SU-DHL-6 (cell line): ENCODE data around the gene MGAM2.

Experiments
- CTCF ChIP-seq: fragments of 200-600 bp; sonication (generic); IDR thresholded peaks from one replicate; pipeline ENCODE4 v1.5.1; 2017; ENCODE audit warnings: antibody characterized with exemption, mild to moderate bottlenecking, low read length, moderate library complexity; ENCODE audit not compliant: insufficient read depth, poor library complexity, severe bottlenecking
- EZH2phosphoT487 ChIP-seq: fragments of 200-600 bp; sonication (generic), shearing (Covaris generic); conservative IDR thresholded peaks from 2 replicates; pipeline ENCODE4 v1.6.1; 2018; ENCODE audit warnings: mild to moderate bottlenecking, antibody characterized with exemption, low read length, moderate library complexity, mixed read lengths

DNA sequence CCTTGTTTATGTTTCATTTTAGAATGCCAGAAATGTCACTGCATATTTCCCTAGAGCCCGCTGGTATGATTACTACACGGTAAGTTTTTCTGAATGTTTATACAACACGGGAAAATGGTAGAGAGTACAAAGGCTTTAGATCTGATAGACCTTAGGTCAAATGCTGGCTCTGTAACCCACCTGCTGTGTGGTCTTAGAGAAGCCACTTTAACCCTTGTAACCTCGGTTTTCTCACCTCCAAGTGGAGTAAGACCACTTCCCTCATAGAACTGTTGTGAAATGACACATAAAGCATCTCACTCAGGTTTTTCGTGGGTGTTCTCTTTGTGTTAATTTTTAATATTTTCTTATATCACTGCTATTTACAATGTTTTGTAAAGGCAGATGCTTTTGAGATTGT lies 13.9 kb upstream of the MGAM2 start:
- no peak for TF ChIP-seq CTCF
- TF ChIP-seq EZH2phosphoT487: no peak
